DND-41 (cell line): Measurements from ENCODE around the gene SCNN1B.

ENCODE experiments used
- EZH2 ChIP-seq: IDR thresholded peaks from 3 replicates; pipeline ENCODE4 v1.6.1; 2012; ENCODE audit warnings: borderline replicate concordance, low read depth, mild to moderate bottlenecking, moderate library complexity, low read length, inconsistent platforms; ENCODE audit not compliant: severe bottlenecking
- TF ChIP-seq, protein P1 (sequence below): IDR thresholded peaks from 2 replicates; pipeline ENCODE4 v1.5.1; 2012; ENCODE audit warnings: borderline replicate concordance, low read length, moderate library complexity, mild to moderate bottlenecking; ENCODE audit not compliant: poor library complexity, severe bottlenecking; ENCODE audit errors: extremely low read depth

DNA sequence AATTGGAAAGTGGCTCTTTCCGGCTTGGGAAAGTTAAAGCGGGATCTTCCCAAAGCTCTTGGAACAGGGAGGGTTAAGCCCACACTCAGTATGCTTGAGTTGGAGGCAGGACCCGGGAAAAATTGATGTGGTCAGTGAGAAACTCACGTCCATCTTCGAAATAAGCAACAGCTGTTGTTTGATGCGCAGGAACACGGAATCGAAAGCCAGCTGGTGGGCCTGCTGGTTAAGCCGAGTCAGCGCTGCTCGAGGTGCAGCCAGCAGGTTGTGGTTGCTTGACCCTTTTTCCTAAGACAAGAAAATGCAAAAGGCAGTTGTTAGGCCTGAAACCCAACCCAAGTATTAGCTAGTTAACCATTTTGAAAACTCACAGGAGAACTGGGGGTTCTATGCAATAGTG is 101.4 kb downstream of the SCNN1B start:
- TF ChIP-seq, protein P1, sequence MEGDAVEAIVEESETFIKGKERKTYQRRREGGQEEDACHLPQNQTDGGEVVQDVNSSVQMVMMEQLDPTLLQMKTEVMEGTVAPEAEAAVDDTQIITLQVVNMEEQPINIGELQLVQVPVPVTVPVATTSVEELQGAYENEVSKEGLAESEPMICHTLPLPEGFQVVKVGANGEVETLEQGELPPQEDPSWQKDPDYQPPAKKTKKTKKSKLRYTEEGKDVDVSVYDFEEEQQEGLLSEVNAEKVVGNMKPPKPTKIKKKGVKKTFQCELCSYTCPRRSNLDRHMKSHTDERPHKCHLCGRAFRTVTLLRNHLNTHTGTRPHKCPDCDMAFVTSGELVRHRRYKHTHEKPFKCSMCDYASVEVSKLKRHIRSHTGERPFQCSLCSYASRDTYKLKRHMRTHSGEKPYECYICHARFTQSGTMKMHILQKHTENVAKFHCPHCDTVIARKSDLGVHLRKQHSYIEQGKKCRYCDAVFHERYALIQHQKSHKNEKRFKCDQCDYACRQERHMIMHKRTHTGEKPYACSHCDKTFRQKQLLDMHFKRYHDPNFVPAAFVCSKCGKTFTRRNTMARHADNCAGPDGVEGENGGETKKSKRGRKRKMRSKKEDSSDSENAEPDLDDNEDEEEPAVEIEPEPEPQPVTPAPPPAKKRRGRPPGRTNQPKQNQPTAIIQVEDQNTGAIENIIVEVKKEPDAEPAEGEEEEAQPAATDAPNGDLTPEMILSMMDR, result no peak
- TF ChIP-seq EZH2, result no peak
